Measurements from ENCODE around the gene TFCP2L1. TPM values are rescaled to one million over a fixed set of nuclear protein-coding genes. Genes with fewer than 3 reads are reported as not detected.

TFCP2L1 gene
- total and polyA plus RNA-seq, 2 donors (not counting 3 experiments of a cell fraction or from before 2014, with no cell fraction given), result not detected

DNA sequence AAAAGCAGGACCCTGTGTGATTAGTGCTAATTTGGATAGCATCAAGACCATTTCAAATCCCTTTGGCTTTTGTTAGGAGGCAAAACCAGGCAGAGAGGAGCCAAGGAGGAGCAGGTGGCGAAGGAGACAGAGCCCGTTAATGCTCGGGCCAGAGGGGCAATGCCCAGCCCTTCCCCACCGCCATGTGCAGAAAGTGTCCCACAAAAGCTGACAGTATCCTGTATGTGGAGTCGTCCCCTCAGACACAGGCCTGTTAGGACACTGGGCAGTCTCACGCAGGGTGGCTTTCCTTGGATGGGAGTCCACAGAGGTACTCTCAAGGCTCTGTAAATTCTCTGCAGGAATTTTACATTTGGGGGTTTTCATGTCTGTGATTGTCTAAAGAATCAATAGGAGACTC, 44.8 kb upstream of the TFCP2L1 start:
- TF ChIP-seq MYC (IDR thresholded peaks at IDR 0.05; ENCODE audit: low read depth, low read length), result no peak
- TF ChIP-seq POLR2AphosphoS5 (IDR thresholded peaks at IDR 0.05; ENCODE audit: insufficient read depth, low read depth, low read length), result no peak
- TF ChIP-seq, protein P1, sequence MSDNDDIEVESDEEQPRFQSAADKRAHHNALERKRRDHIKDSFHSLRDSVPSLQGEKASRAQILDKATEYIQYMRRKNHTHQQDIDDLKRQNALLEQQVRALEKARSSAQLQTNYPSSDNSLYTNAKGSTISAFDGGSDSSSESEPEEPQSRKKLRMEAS (IDR thresholded peaks at IDR 0.05; ENCODE audit: insufficient read depth, insufficient read length), result no peak
- TF ChIP-seq, protein P2, sequence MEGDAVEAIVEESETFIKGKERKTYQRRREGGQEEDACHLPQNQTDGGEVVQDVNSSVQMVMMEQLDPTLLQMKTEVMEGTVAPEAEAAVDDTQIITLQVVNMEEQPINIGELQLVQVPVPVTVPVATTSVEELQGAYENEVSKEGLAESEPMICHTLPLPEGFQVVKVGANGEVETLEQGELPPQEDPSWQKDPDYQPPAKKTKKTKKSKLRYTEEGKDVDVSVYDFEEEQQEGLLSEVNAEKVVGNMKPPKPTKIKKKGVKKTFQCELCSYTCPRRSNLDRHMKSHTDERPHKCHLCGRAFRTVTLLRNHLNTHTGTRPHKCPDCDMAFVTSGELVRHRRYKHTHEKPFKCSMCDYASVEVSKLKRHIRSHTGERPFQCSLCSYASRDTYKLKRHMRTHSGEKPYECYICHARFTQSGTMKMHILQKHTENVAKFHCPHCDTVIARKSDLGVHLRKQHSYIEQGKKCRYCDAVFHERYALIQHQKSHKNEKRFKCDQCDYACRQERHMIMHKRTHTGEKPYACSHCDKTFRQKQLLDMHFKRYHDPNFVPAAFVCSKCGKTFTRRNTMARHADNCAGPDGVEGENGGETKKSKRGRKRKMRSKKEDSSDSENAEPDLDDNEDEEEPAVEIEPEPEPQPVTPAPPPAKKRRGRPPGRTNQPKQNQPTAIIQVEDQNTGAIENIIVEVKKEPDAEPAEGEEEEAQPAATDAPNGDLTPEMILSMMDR (IDR thresholded peaks at IDR 0.05; ENCODE audit: extremely low read depth in 1 of 2, insufficient read depth in 1 of 2, low read depth in 1 of 2, low read length in 2 of 2), result no peak
- Histone ChIP-seq H3K27me3 (ENCODE audit: control insufficient read depth in 2 of 2, insufficient read depth in 2 of 2, low read length in 2 of 2) (peaks cover 0 to 2% of the 10 kb centered on the region in 2 experiments), H3K4me3 (replicated peaks in 1 of 3; ENCODE audit: insufficient read depth in 1 of 3, low read depth in 1 of 3, low read length in 3 of 3) (no peak overlapping the region), H3K4me1 (ENCODE audit: control insufficient read depth, extremely low read depth, insufficient read depth, low read length) (no peaks in the 10 kb centered on the region), H3K9me1 (replicated peaks; ENCODE audit: control insufficient read depth, extremely low read depth, insufficient read depth, low read length) (no peaks in the 10 kb centered on the region), H4K20me1 (replicated peaks; ENCODE audit: control insufficient read depth, extremely low read depth, insufficient read depth, low read length) (no peaks in the 10 kb centered on the region), H3K27ac (ENCODE audit: insufficient read depth, low read depth, low read length) (no peak overlapping the region), H3K9me3 (replicated peaks; ENCODE audit: control insufficient read depth, insufficient read depth, low read length) (no peaks in the 10 kb centered on the region), H3K79me2 (ENCODE audit: control insufficient read depth, insufficient read depth, low read length) (no peaks in the 10 kb centered on the region), H2AFZ (ENCODE audit: low read depth, low read length) (no peak overlapping the region), H3K4me2 (ENCODE audit: insufficient read depth, low read length) (no peak overlapping the region), H3K36me3 (ENCODE audit: control insufficient read depth in 2 of 2, extremely low read depth in 1 of 2, insufficient read depth in 2 of 2, low read length in 2 of 2) (no peaks in the 10 kb centered on the region), H3K9ac (replicated peaks; ENCODE audit: extremely low read depth, insufficient read depth, low read length) (no peak overlapping the region)
- BruUV-seq (replicated peaks), result no TSS peak
- ChIA-PET CTCF (no interaction called here), POLR2A (no interaction called here)
- no peak for DNase-seq (ENCODE audit: low read depth, low spot score)
- dilution Hi-C loops (cut with MboI; ENCODE audit: extremely low pct_ligation_motif_present, low sequenced_read_pairs), result no loop called here
- no peak for FAIRE-seq
- intact Hi-C loops (cut with micrococcal nuclease), result loop anchor here (10.0 kb wide), 1 partner anchor 205 kb away; no protein-coding TSS in a partner anchor

DNA sequence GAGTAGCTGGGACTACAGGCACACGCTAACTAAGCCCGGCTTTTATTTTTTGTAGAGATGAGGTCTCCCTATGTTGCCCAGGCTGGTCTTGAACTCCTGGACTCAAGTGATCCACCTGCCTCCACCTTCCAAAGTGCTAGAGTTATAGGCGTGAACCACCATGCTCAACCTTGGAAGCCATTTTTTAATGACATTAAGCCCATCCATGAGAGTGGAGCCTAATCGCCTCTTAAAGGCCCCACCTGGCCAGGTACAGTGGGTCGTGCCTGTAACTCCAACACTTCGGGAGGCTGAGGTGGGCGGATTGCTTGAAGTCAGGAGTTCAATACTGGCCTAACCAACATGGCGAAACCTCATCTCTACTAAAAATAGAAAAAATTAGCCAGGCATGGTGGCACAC, 41.6 kb upstream of the TFCP2L1 start:
- Histone ChIP-seq H4K20me1 (replicated peaks; ENCODE audit: control insufficient read depth, extremely low read depth, insufficient read depth, low read length) (no peaks in the 10 kb centered on the region), H3K9me1 (replicated peaks; ENCODE audit: control insufficient read depth, extremely low read depth, insufficient read depth, low read length) (no peaks in the 10 kb centered on the region), H3K27me3 (ENCODE audit: control insufficient read depth in 2 of 2, insufficient read depth in 2 of 2, low read length in 2 of 2) (peaks cover 0 to 2% of the 10 kb centered on the region in 2 experiments), H3K27ac (ENCODE audit: insufficient read depth, low read depth, low read length) (no peak overlapping the region), H3K4me2 (ENCODE audit: insufficient read depth, low read length) (no peak overlapping the region), H3K9me3 (replicated peaks; ENCODE audit: control insufficient read depth, insufficient read depth, low read length) (no peaks in the 10 kb centered on the region), H3K4me1 (ENCODE audit: control insufficient read depth, extremely low read depth, insufficient read depth, low read length) (no peaks in the 10 kb centered on the region), H3K9ac (replicated peaks; ENCODE audit: extremely low read depth, insufficient read depth, low read length) (no peak overlapping the region), H2AFZ (ENCODE audit: low read depth, low read length) (no peak overlapping the region), H3K79me2 (ENCODE audit: control insufficient read depth, insufficient read depth, low read length) (no peaks in the 10 kb centered on the region), H3K36me3 (ENCODE audit: control insufficient read depth in 2 of 2, extremely low read depth in 1 of 2, insufficient read depth in 2 of 2, low read length in 2 of 2) (no peaks in the 10 kb centered on the region), H3K4me3 (replicated peaks in 1 of 3; ENCODE audit: insufficient read depth in 1 of 3, low read depth in 1 of 3, low read length in 3 of 3) (no peak overlapping the region)
- CTCF ChIA-PET, result interaction anchor here (1.6 kb wide), 1 partner anchor 231 kb away, joined by 3 read pairs; no protein-coding TSS in a partner anchor
- no peak for DNase-seq (ENCODE audit: low read depth, low spot score)
- BruUV-seq (replicated peaks), result no TSS peak
- dilution Hi-C loops (cut with MboI; ENCODE audit: extremely low pct_ligation_motif_present, low sequenced_read_pairs), result no loop called here
- no peak for FAIRE-seq
- intact Hi-C loops (cut with micrococcal nuclease), result loop anchor here (10.0 kb wide), 1 partner anchor 202 kb away; no protein-coding TSS in a partner anchor
- POLR2A ChIA-PET, result no interaction called here
- TF ChIP-seq GATA2 (IDR thresholded peaks at IDR 0.05; ENCODE audit: insufficient read depth, insufficient read length, low read depth, low read length), result no peak
- no peak for TF ChIP-seq JUN (IDR thresholded peaks at IDR 0.05; ENCODE audit: borderline replicate concordance, insufficient read depth, insufficient read length, low read depth)
- TF ChIP-seq POLR2A (IDR thresholded peaks at IDR 0.05; ENCODE audit: low read depth, low read length), result no peak
- no peak for TF ChIP-seq FOS (IDR thresholded peaks at IDR 0.05; ENCODE audit: borderline replicate concordance, insufficient read depth, low read length)
- no peak for TF ChIP-seq MYC (IDR thresholded peaks at IDR 0.05; ENCODE audit: low read depth, low read length)
- no peak for TF ChIP-seq POLR2AphosphoS5 (IDR thresholded peaks at IDR 0.05; ENCODE audit: insufficient read depth, low read depth, low read length)
- TF ChIP-seq, protein P1 (IDR thresholded peaks at IDR 0.05; ENCODE audit: insufficient read depth, insufficient read length), result no peak
- TF ChIP-seq, protein P2 (IDR thresholded peaks at IDR 0.05; ENCODE audit: extremely low read depth in 1 of 2, insufficient read depth in 1 of 2, low read depth in 1 of 2, low read length in 2 of 2), result no peak
- TF ChIP-seq EZH2 (IDR thresholded peaks at IDR 0.05; ENCODE audit: borderline replicate concordance, low read depth, low read length, severe bottlenecking), result no peak

Measured in endothelial cell of umbilical vein (primary cell).